Measurements from ENCODE around the gene RNU1-3.
"Not testable (repeated sequence)": the region's sequence is repeated elsewhere in the genome, so short reads cannot be mapped to it uniquely, and the experiment has no call there.

DNA sequence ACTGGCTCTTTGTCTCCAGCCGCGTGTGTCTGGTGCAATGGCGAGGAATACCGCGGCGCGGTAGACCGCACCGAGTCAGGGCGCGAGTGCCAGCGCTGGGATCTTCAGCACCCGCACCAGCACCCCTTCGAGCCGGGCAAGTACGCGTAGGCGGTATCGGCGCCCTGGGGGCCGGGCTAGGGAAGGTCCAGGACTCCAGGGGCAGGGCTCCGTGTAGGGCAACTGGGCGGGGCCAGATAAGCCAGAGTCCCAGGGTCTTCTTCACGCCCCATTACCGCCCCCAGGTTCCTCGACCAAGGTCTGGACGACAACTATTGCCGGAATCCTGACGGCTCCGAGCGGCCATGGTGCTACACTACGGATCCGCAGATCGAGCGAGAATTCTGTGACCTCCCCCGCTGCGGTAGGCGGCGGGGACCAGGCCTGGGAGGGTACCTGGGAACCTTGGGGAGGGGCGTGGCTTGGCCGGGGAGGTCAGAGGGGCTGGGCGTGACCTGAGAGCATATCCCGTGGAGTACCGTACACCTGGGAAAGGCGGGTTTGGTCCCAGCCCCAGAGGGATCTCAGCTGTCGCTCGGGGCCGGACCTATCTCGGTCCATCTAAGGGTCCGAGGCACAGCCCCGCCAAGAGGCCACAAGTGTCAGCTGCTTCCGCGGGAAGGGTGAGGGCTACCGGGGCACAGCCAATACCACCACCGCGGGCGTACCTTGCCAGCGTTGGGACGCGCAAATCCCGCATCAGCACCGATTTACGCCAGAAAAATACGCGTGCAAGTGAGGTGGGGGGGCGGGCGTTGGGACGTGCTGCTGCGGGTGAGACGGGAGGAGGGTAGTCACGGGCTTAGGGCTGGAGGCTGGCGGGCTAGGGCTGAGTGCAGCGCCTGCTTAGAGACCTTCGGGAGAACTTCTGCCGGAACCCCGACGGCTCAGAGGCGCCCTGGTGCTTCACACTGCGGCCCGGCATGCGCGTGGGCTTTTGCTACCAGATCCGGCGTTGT, 19.3 kb downstream of the RNU1-3 start:
- TF ChIP-seq ZBTB21 (CRISPR knock-in tag; IDR thresholded peaks at IDR 0.05); CBX5 (CRISPR knock-in tag; IDR thresholded peaks at IDR 0.05; ENCODE audit: borderline replicate concordance); POLR2AphosphoS5 (IDR thresholded peaks at IDR 0.05; ENCODE audit: low read depth, low read length): not testable (repeated sequence)
- TF ChIP-seq, protein P1, sequence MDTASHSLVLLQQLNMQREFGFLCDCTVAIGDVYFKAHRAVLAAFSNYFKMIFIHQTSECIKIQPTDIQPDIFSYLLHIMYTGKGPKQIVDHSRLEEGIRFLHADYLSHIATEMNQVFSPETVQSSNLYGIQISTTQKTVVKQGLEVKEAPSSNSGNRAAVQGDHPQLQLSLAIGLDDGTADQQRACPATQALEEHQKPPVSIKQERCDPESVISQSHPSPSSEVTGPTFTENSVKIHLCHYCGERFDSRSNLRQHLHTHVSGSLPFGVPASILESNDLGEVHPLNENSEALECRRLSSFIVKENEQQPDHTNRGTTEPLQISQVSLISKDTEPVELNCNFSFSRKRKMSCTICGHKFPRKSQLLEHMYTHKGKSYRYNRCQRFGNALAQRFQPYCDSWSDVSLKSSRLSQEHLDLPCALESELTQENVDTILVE (CRISPR knock-in tag; IDR thresholded peaks at IDR 0.05) = not testable (repeated sequence)
- TF ChIP-seq, protein P2, sequence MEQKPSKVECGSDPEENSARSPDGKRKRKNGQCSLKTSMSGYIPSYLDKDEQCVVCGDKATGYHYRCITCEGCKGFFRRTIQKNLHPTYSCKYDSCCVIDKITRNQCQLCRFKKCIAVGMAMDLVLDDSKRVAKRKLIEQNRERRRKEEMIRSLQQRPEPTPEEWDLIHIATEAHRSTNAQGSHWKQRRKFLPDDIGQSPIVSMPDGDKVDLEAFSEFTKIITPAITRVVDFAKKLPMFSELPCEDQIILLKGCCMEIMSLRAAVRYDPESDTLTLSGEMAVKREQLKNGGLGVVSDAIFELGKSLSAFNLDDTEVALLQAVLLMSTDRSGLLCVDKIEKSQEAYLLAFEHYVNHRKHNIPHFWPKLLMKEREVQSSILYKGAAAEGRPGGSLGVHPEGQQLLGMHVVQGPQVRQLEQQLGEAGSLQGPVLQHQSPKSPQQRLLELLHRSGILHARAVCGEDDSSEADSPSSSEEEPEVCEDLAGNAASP (CRISPR knock-in tag; IDR thresholded peaks at IDR 0.05; ENCODE audit: borderline replicate concordance) = not testable (repeated sequence)

Data from HepG2 (cell line).